Measurements from ENCODE around the gene CLEC11A.

DNA sequence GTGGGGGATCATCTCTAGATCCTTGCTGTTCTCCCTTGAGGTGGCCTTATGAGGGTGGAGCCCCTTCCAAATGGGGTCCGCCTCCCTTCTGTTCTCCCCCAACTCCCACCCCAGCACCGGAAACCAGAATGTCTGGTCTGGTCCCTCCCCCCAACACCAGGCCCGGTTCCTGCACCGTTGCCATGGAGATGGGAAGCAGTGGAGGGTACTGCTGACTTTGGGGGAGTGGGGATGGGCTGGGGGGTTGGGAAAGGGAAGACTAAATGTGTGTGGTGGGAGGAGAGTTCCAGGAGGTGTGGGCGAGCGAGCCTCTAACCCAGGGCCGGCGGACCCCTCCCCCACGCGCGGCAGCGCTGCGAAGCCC lies 5.3 kb upstream of the CLEC11A start:
- TF ChIP-seq, protein P1, sequence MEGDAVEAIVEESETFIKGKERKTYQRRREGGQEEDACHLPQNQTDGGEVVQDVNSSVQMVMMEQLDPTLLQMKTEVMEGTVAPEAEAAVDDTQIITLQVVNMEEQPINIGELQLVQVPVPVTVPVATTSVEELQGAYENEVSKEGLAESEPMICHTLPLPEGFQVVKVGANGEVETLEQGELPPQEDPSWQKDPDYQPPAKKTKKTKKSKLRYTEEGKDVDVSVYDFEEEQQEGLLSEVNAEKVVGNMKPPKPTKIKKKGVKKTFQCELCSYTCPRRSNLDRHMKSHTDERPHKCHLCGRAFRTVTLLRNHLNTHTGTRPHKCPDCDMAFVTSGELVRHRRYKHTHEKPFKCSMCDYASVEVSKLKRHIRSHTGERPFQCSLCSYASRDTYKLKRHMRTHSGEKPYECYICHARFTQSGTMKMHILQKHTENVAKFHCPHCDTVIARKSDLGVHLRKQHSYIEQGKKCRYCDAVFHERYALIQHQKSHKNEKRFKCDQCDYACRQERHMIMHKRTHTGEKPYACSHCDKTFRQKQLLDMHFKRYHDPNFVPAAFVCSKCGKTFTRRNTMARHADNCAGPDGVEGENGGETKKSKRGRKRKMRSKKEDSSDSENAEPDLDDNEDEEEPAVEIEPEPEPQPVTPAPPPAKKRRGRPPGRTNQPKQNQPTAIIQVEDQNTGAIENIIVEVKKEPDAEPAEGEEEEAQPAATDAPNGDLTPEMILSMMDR (IDR thresholded peaks at IDR 0.05) = no peak
- TF ChIP-seq POLR2A (IDR thresholded peaks at IDR 0.05) (no peak), POLR2AphosphoS5 (IDR thresholded peaks at IDR 0.05) (no peak)
